K562 (cell line): ENCODE data around the gene TAS1R3. TPM values are rescaled to one million over a fixed set of nuclear protein-coding genes. Genes with fewer than 3 reads are reported as not detected.

Experiments used
- ATAC-seq: fragments of 200-7000 bp; cut with Tn5 transposase; 3 replicates; pipeline ENCODE4 v1.9.1; 2020; ENCODE audit warnings: moderate library complexity
- BruUV-seq: library from RNA; stranded (reverse); fragments of 400-500 nt; replicated peaks from 2 replicates; lab custom pipeline; 2021; lab: Mats Ljungman, UMichigan
- CTCF ChIA-PET: fragments of 300-600 bp; formaldehyde crosslinking; extraction: SDS; loops from one replicate; lab custom pipeline; 2021; ENCODE audit warnings: low intra/inter-chr PET ratio; lab: Yijun Ruan, JAX
- POLR2A ChIA-PET: fragments of 300-600, 350-650 bp; sonication (Branson Sonifier 250); formaldehyde crosslinking; extraction: SDS; loops from one replicate; lab custom pipeline; 2021; ENCODE audit warnings: antibody characterized with exemption, inconsistent platforms; lab: Yijun Ruan, JAX
- DNase-seq, 4 experiments: peaks; one replicate each; pipeline versions ENCODE4 v3.0.0 to v3.0.0-alpha.2; 2011 to 2018; ENCODE audit warnings: low spot score in 3 of 4, mixed read lengths in 3 of 4; ENCODE audit errors: extremely low read depth in 1 of 4
- FAIRE-seq: peaks from 2 replicates; lab custom pipeline; 2011; peaks lifted over from hg19 to GRCh38; lab: Jason Lieb, UNC
- H2AFZ ChIP-seq: 2 replicates; pipeline ENCODE4 v1.6.0; 2011; ENCODE audit warnings: low read depth, low read length, control low read depth, inconsistent platforms
- H3K27ac ChIP-seq: fragments of 200-600 bp; 3 replicates; pipeline ENCODE4 v1.8.0; 2011; ENCODE audit warnings: low read depth, mild to moderate bottlenecking, control low read depth, inconsistent platforms, low read length, moderate library complexity, mixed read lengths; ENCODE audit errors: extremely low read depth
- H3K27me3 ChIP-seq, 2 experiments: fragments of 300-600 bp in 1 of 2; 2 replicates in 1 of 2; 3 replicates in 1 of 2; pipeline versions ENCODE4 v1.6.0 to v1.8.0; 2011; ENCODE audit warnings: inconsistent platforms in 2 of 2, low read length in 2 of 2, mild to moderate bottlenecking in 1 of 2, mixed read lengths in 1 of 2, moderate library complexity in 1 of 2; ENCODE audit not compliant: control insufficient read depth in 2 of 2, insufficient read depth in 2 of 2
- H3K36me3 ChIP-seq: fragments of 300-600 bp; 3 replicates; pipeline ENCODE4 v1.8.0; 2011; ENCODE audit warnings: mild to moderate bottlenecking, low read length, inconsistent platforms; ENCODE audit not compliant: control insufficient read depth, insufficient read depth
- H3K4me1 ChIP-seq, 2 experiments: fragments of 200-600 bp in 1 of 2; replicated peaks in 1 of 2; 2 replicates in 1 of 2; 3 replicates in 1 of 2; pipeline versions ENCODE4 v1.5.1 to v1.8.0; 2011; ENCODE audit warnings: inconsistent platforms in 2 of 2, low read length in 2 of 2, mild to moderate bottlenecking in 1 of 2, mixed read lengths in 1 of 2, moderate library complexity in 1 of 2; ENCODE audit not compliant: control insufficient read depth in 2 of 2, insufficient read depth in 2 of 2
- H3K4me2 ChIP-seq: 2 replicates; pipeline ENCODE4 v1.6.1; 2011; ENCODE audit warnings: low read length, control low read depth, inconsistent platforms, mixed read lengths; ENCODE audit not compliant: insufficient read depth
- H3K4me3 ChIP-seq: fragments of 200-600 bp; sonication (generic), shearing (Covaris generic); 2 replicates; pipeline ENCODE4 v1.5.1; 2016; ENCODE audit warnings: control low read depth, inconsistent platforms
- H3K79me2 ChIP-seq: fragments of 200-600 bp; 3 replicates; pipeline ENCODE4 v1.8.0; 2011; ENCODE audit warnings: low read length, inconsistent platforms; ENCODE audit not compliant: control insufficient read depth, insufficient read depth
- H3K9ac ChIP-seq, 2 experiments: 2 replicates each; pipeline versions ENCODE4 v1.6.0 to v1.6.1; 2011; ENCODE audit warnings: low read depth in 2 of 2, low read length in 2 of 2, control low read depth in 1 of 2, inconsistent platforms in 1 of 2, mild to moderate bottlenecking in 1 of 2, mixed read lengths in 1 of 2; ENCODE audit not compliant: insufficient read depth in 1 of 2
- H3K9me1 ChIP-seq: one replicate; pipeline ENCODE4 v1.6.0; 2011; ENCODE audit warnings: inconsistent platforms, mild to moderate bottlenecking, low read length, moderate library complexity; ENCODE audit not compliant: control insufficient read depth, insufficient read depth
- H3K9me3 ChIP-seq: replicated peaks from 2 replicates; pipeline ENCODE4 v1.5.1; 2011; ENCODE audit warnings: low read depth, low read length, inconsistent platforms; ENCODE audit not compliant: control insufficient read depth, insufficient read depth
- H4K20me1 ChIP-seq: replicated peaks from 2 replicates; pipeline ENCODE4 v1.6.1; 2011; ENCODE audit warnings: low read length, inconsistent platforms, mixed read lengths; ENCODE audit not compliant: control insufficient read depth, insufficient read depth
- ADNP ChIP-seq: fragments of 200-800 bp; sonication (Bioruptor generic); IDR thresholded peaks from 2 replicates; pipeline ENCODE4 v1.6.1; 2016; ENCODE audit warnings: missing genetic modification characterization, missing compliant biosample characterization
- CBX8 ChIP-seq: fragments of 200-600 bp; sonication (generic); IDR thresholded peaks from 2 replicates; pipeline ENCODE4 v1.6.1; 2012; ENCODE audit warnings: borderline replicate concordance, mixed run types, low read depth, mild to moderate bottlenecking, moderate library complexity, mixed read lengths, low read length, control low read depth, inconsistent platforms; ENCODE audit not compliant: poor library complexity, severe bottlenecking; ENCODE audit errors: extremely low read depth
- DPF2 ChIP-seq: fragments of 450-650 bp; IDR thresholded peaks from 2 replicates; pipeline ENCODE4 v1.6.1; 2016
- ILF3 ChIP-seq: fragments of 450-650 bp; IDR thresholded peaks from 2 replicates; pipeline ENCODE4 v1.6.1; 2018; ENCODE audit warnings: antibody characterized with exemption, mild to moderate bottlenecking, moderate library complexity, borderline replicate concordance
- PCBP1 ChIP-seq: fragments of 200-400 bp; formaldehyde crosslinking; IDR thresholded peaks from 2 replicates; pipeline ENCODE4 v1.6.1; 2018; ENCODE audit warnings: mild to moderate bottlenecking, low read depth, low read length; ENCODE audit not compliant: poor library complexity, severe bottlenecking
- POLR2AphosphoS2 ChIP-seq: IDR thresholded peaks from 2 replicates; pipeline ENCODE4 v1.6.1; 2012; ENCODE audit warnings: low read length, improper control_type of control experiment
- POLR2AphosphoS5 ChIP-seq: IDR thresholded peaks from 2 replicates; pipeline ENCODE4 v1.6.1; 2011; ENCODE audit warnings: mild to moderate bottlenecking, low read depth, low read length, moderate library complexity; ENCODE audit not compliant: control insufficient read depth, insufficient read depth
- SRF ChIP-seq, 2 experiments: fragments of 250-450, 450-650 bp in 1 of 2; sonication (Bioruptor Pico) in 1 of 2; sonication (generic) in 1 of 2; formaldehyde crosslinking; IDR thresholded peaks; 2 replicates each; pipeline versions ENCODE4 v1.5.0 to v1.5.1; 2020 to 2022; ENCODE audit warnings: mild to moderate bottlenecking in 1 of 2, missing genetic modification reagents in 1 of 2
- SUPT5H ChIP-seq: fragments of 450-650 bp; IDR thresholded peaks from 2 replicates; pipeline ENCODE4 v1.6.1; 2016
- ZBTB1 ChIP-seq: sonication (generic); formaldehyde crosslinking; IDR thresholded peaks from 2 replicates; pipeline ENCODE4 v1.8.1; 2023; ENCODE audit warnings: missing genetic modification reagents, low read depth, mild to moderate bottlenecking, borderline replicate concordance
- WGBS: fragments of 100-300 bp; shearing (Covaris generic); methylation state at CpG from one replicate; pipeline ENCODE4 v1.1.6; 2016; ENCODE audit warnings: low coverage, mixed read lengths; ENCODE audit not compliant: insufficient coverage; ENCODE audit errors: missing lambda C conversion rate; 5-methylcytosine and 5-hydroxymethylcytosine counted together
- in situ Hi-C: fragments of 300-500 bp; cut with MboI; formaldehyde crosslinking; loops from 4 replicates; pipeline ENCODE4 v1.15.0; 2018; ENCODE audit warnings: inconsistent platforms, mixed read lengths
- intact Hi-C: fragments of 100-400 bp; cut with micrococcal nuclease; formaldehyde crosslinking; loops from 2 replicates; pipeline ENCODE4 v1.14.2; 2022
- polyA plus RNA-seq, 8 experiments: library from polyadenylated mRNA; depleted of rRNA in 4 of 8; stranded (reverse) in 5 of 8; unstranded in 3 of 8; fragments of >200 nt; fragmentation: Nextera tagmentation in 2 of 8; fragmentation: Illumina TruSeq in 1 of 8; extraction: Ambion mirVana in 2 of 8; extraction: Trizol in 1 of 8; gene quantifications; 2 replicates each; pipeline versions ENCODE4 v1.2.1 to v1.2.3, GENCODE V29; 2011 to 2014; ENCODE audit warnings: inconsistent platforms in 1 of 8, missing spikeins in 1 of 8
- total RNA-seq, 7 experiments: library from RNA; depleted of rRNA in 6 of 7; stranded (reverse); fragments of >200 nt in 6 of 7; fragmentation: Illumina TruSeq in 2 of 7; extraction: Trizol in 2 of 7; gene quantifications; 2 replicates each; pipeline versions ENCODE4 v1.2.1 to v1.2.3, GENCODE V29; 2011 to 2021; ENCODE audit warnings: low replicate concordance in 1 of 7
- TF ChIP-seq, protein P1 (sequence below): fragments of 450-650 bp; IDR thresholded peaks from one replicate; pipeline ENCODE4 v1.6.1; 2018; ENCODE audit warnings: mild to moderate bottlenecking, moderate library complexity; ENCODE audit not compliant: partially characterized antibody
- TF ChIP-seq, protein P2 (sequence below): sonication (generic); formaldehyde crosslinking; IDR thresholded peaks from 2 replicates; pipeline ENCODE4 v1.8.0; 2022; ENCODE audit warnings: mild to moderate bottlenecking, missing genetic modification reagents

The TAS1R3 gene
- total and polyA plus RNA-seq, 9 of the 15 experiments (the other 6 are each of a cell fraction or from before 2014, with no cell fraction given) = 0.07 to 0.13 TPM; not detected in 7

DNA sequence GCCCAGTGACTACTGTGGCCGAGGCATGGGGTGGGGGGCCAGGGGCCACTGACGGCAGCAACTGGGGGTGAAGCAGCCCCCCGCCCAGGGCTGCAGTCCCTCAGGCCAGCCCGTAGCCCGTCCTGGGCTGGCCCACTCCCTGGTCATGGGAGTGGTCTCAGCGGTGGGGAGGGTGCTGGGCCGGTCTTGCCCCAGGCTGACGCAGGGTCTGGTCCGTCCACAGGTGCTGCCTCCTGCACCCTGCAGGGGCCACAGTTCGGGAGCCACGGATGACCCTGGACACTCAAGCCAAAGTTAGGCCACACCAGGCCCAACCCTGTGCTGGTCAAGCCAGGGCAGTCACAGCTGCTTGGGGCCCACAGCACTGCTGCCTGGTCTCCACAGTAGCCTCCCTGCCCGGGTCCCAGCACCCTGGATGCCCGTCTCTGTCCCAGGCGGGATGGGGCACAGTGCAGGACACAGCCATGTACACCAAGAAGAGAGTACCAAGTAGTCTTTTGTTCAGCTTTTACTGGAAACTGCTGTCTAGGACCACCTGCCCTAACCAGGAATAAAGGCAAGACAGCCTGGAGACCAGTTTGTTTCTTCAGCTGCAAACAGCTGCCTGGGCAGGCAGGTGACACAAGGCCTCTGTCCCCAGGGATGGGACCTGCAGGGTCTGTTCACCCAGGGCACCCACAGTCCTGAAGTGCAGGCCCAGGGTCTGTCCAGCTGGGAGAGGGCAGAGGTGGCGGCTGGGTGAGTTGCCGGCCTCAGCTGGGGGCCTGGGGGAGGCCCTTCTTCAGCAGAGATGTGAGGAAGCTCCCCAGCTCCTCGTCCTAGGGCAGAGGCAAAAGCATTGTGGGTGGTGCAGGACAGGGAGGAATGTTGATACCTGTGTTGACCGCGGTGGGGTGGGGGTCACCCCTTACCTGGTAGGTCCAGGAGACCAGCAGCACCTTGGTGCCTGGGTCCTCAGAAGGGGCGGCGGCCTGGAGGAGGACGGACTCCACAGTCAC, 19.7 kb upstream of the TAS1R3 start (continued):
- TF ChIP-seq POLR2AphosphoS2 = 0 out of 2 replicates have a peak, but pooled peaks have one; percentile 41

DNA sequence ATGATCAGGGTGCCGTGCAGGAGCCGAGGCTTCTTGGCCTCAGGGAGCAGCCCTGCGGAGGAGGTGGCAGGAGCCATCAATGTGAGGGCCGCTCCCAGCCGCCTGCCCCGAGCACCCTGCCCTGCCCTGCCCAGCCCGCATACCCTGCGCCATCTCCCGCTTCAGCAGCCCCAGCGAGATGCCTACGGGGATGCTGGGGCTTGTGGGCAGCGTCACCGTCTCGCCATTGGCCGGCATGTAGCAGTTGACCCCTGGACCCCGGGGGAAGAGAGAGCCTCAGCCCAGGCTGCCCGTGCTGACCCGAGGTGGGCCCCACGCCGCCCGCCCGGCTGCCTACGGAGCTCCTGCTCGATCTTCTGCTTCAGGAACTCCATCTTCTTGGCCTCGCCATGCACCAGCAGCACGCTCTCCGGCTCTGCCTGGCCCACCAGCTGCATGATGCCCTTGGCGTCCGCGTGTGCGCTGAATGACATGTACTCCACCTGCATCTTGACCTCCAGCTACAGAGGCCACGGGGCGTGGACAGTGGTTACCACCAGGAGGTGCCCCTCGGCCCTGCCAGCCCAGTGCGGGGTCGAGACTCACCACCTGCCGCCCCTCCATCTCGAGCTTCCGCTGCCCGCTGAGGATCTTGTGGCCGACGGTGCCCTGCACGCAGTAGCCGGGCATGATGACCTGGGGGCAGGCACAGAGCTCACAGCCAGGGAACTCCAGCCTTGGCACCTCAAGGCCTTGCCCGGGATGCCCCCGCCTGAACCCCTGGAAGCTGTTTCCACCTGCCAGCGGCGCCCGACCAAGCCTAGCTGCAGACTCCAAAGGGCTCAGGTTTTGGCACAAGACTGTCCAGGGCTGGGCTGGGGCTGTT, 18.4 kb upstream of the TAS1R3 start:
- 95% methylated on average over 45 of the region's 49 CpGs for WGBS
- no peaks in the 10 kb centered on the region for H3K9me3 ChIP-seq
- ChIA-PET CTCF (no interaction called here), POLR2A (interaction anchor here (0.6 to 3.5 kb wide), 8 partner anchors 7 to 129 kb away, joined by 3 to 30 read pairs (median 4); partner anchors contain the start of gene TAS1R3)
- no peak overlapping the region for H3K4me2 ChIP-seq
- in situ Hi-C loops (no loop called here), intact Hi-C loops (no loop called here)
- peaks cover 7% of the 10 kb centered on the region for H4K20me1 ChIP-seq
- peaks cover 81% of the 10 kb centered on the region for H3K36me3 ChIP-seq
- H3K79me2 ChIP-seq = peaks cover 39% of the 10 kb centered on the region
- no peak overlapping the region for H3K27ac ChIP-seq
- no peak overlapping the region; a peak in 1 of 4 replicates for H3K9ac ChIP-seq
- DNase-seq (no peak), FAIRE-seq (no peak), ATAC-seq (no peak)
- TSS peak; percentile 39 for BruUV-seq
- H3K27me3 ChIP-seq = no peaks in the 10 kb centered on the region
- no peaks in the 10 kb centered on the region for H3K9me1 ChIP-seq
- no peak overlapping the region for H2AFZ ChIP-seq
- H3K4me3 ChIP-seq = no peak overlapping the region
- H3K4me1 ChIP-seq = peaks cover 16 to 88% of the 10 kb centered on the region in 2 experiments
- TF ChIP-seq, protein P1, sequence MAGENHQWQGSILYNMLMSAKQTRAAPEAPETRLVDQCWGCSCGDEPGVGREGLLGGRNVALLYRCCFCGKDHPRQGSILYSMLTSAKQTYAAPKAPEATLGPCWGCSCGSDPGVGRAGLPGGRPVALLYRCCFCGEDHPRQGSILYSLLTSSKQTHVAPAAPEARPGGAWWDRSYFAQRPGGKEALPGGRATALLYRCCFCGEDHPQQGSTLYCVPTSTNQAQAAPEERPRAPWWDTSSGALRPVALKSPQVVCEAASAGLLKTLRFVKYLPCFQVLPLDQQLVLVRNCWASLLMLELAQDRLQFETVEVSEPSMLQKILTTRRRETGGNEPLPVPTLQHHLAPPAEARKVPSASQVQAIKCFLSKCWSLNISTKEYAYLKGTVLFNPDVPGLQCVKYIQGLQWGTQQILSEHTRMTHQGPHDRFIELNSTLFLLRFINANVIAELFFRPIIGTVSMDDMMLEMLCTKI = no peak
- TF ChIP-seq PCBP1 = peak; percentile 6
- TF ChIP-seq POLR2AphosphoS5 = no peak
- TF ChIP-seq ADNP (tag) = no peak
- TF ChIP-seq POLR2AphosphoS2 = 0 out of 2 replicates have a peak, but pooled peaks have one; percentile 1
- peak; percentile 43 for TF ChIP-seq SUPT5H
- no peak for TF ChIP-seq ILF3
- no peak for TF ChIP-seq DPF2
- no peak for TF ChIP-seq CBX8
- no peak for TF ChIP-seq SRF (CRISPR knock-in tag; IDR thresholded peaks at IDR 0.05)
- TF ChIP-seq, protein P2, sequence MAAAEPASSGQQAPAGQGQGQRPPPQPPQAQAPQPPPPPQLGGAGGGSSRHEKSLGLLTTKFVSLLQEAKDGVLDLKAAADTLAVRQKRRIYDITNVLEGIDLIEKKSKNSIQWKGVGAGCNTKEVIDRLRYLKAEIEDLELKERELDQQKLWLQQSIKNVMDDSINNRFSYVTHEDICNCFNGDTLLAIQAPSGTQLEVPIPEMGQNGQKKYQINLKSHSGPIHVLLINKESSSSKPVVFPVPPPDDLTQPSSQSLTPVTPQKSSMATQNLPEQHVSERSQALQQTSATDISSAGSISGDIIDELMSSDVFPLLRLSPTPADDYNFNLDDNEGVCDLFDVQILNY (CRISPR knock-in tag) = no peak
- TF ChIP-seq ZBTB1 (CRISPR knock-in tag) = no peak
